HG03342 (cell line): ENCODE results near the gene EAF1.
"Not testable (repeated sequence)": the region's sequence is repeated elsewhere in the genome, so short reads cannot be mapped to it uniquely, and the experiment has no call there.

Experiments used
- ATAC-seq: cut with Tn5 transposase; IDR thresholded peaks from one replicate; pipeline ENCODE4 v1.9.1; 2021; ENCODE audit warnings: mild to moderate bottlenecking, moderate library complexity; ENCODE audit not compliant: unreplicated experiment

Gene EAF1

GRCh38 chr3:15405448-15406050 is 21.8 kb upstream of the EAF1 start:
- no peak for ATAC-seq

GRCh38 chr3:15409239-15409638 is 18.2 kb upstream of the EAF1 start:
- no peak for ATAC-seq

DNA sequence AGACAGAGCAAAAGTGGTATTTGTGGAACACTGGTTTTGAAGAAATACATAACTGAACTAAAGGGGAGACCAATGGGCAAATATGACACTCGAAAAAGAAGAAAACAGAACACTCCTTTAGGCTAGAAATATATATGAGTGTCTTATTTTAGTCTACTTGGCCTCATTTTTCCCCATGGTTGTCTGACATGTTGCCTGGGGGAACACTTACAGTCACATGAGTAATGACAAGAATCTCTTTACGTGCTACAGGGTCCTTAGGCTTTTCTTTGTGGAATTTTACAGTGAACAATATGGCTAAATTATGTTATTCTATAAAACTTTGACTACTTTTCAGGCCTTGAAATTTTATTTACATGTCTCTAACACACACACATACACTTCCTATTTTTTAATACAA is 17.6 kb upstream of the EAF1 start:
- no peak for ATAC-seq

DNA sequence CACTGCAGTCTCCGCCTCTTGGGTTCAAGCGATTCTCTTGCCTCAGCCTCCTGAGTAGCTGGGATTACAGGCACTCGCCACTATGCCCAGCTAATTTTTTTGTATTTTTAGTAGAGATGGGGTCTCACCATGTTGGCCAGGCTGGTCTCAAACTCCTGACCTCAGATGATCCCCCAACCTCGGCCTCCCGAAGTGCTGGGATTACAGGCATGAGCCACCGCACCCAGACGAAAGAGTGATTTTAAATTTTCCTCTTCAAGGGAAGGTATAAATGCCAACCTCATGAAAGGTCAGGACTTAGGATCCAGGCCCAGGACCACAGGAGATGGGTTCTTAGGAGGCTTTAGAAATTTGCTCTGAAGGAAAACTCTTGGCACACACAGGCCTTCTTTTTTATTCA is 16.4 kb upstream of the EAF1 start:
- ATAC-seq = not testable (repeated sequence)

DNA sequence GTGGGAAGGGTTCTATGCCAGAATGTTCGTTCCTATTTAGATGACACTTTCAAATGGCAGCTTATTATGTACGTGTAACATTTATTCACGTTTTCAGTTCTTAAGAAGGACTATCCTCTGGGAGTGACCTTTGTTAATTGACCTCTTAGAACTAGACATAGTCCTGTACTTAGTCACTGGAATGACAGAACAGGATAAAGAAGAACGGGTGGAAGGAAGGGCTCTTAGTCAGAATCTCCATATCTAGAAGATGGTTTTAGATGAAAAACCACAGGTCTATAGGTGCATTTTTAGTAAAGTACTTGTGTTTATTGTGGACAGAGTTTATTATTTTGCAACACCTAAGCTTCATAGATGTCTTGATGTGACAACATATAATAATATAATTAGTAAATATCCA is 6.5 kb upstream of the EAF1 start:
- ATAC-seq = no peak

GRCh38 chr3:15426579-15427118 is 749 bp upstream of the EAF1 start:
- ATAC-seq = no peak

- ATAC-seq = no peak
Measured at GRCh38 chr3:15427981-15428380, 583 bp downstream of the EAF1 start.

- ATAC-seq = no peak
Measured at GRCh38 chr3:15428539-15428938, 1.1 kb downstream of the EAF1 start.

DNA sequence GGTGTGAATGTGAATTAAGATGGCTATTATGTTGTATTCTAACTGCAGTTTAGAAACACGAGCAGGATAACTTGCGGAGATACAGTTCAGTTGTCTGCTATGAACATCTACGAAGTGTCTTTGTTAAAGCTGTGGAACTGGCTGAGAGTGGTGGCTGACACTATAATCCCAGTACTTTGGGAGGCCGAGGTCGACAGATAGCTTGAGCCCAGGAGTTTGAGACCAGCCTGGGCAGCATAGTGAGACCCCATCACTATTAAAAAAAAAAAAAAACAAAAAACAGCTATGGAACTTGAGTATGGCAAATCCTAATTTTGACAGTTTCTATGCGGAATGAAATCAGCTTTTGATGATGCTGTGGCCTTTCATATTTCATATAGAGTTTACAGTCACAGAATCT is 1.7 kb downstream of the EAF1 start:
- ATAC-seq = no peak

DNA sequence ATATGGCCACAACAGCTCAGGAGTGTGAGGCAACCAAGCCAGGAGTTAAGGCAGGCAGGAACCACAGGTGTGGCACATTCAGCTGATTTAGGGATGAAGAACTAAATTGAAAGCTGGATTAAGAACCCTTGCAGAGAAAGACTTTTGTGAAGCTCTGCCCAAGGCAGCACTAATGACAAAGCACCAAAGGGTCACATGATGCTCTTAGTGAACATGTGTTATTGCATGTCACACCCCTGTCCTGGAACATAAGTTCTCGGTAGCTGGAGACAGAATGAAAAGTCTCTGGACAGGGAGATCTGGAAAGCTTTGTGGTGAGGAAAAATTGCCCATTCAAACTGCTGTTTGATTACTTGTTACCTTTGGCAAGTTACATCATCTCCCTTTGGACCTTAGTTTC is 3.2 kb downstream of the EAF1 start:
- no peak for ATAC-seq

DNA sequence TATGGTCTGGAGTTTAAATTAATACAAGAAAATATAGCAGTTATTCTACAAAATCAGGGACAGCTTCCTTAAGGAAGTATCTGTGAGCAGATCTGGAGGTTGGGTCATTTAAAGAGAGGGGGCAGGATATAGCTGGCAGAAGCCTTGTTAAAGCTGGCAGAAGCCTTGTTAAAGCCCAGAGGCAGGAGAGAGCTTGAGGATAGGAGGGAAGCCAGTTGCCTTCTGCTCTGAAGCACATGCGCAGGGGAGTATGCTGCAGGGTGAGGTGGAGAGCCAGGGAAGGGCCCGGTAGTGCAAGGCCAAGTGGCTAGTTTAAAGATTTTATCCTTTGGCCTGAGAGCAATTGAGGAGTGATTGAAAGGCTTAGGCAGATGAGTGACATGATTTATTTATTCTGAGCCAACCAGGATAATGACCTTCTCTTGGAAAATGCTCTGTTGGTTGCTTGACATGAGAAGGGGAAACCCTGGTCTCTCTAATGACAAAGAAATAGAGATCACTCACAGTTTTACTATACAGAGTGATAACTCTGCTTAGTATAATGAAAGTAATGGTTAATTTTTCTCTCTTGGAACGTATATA is 3.9 kb downstream of the EAF1 start:
- no peak for ATAC-seq

DNA sequence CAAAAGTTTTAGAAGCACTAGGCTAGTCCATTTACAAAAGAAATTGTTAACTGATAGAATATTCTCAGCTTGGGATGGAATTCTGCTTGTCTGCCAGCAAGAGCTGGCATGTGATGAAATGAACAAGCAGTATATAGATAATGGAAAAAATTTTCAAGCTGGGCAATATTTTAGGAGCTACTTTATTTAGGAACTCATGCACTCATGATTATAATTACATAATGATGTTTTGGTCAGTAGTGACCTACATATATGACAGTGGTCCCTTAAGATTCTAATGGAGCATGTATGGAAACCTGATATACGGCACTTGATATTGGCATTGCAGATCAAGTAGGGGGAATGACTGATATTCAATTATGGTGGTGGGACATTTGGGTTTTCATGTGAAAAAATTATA is 6.1 kb downstream of the EAF1 start:
- ATAC-seq = no peak

- ATAC-seq = no peak
Measured at GRCh38 chr3:15434756-15435155, 7.4 kb downstream of the EAF1 start.

GRCh38 chr3:15436246-15436645 is 8.8 kb downstream of the EAF1 start:
- no peak for ATAC-seq

GRCh38 chr3:15438983-15439382 is 11.6 kb downstream of the EAF1 start:
- ATAC-seq = no peak

- ATAC-seq = no peak
Measured at GRCh38 chr3:15439476-15439875, 12.1 kb downstream of the EAF1 start.

GRCh38 chr3:15440891-15441290 is 13.5 kb downstream of the EAF1 start:
- ATAC-seq = no peak

GRCh38 chr3:15443826-15444524 is 16.6 kb downstream of the EAF1 start:
- ATAC-seq = no peak

- no peak for ATAC-seq
Measured at GRCh38 chr3:15449489-15450224, 22.3 kb downstream of the EAF1 start.

GRCh38 chr3:15450438-15451215 is 23.2 kb downstream of the EAF1 start:
- no peak for ATAC-seq
